ENCODE results near the gene MSH5. TPM values are rescaled to one million over a fixed set of nuclear protein-coding genes. Genes with fewer than 3 reads are reported as not detected.
"Not testable (repeated sequence)": the region's sequence is repeated elsewhere in the genome, so short reads cannot be mapped to it uniquely, and the experiment has no call there.

Gene MSH5
- total RNA-seq, 1 donor = 23.0 TPM

- no peak for DNase-seq (ENCODE audit: low read depth)
- no peak for TF ChIP-seq CTCF (IDR thresholded peaks at IDR 0.05; ENCODE audit: insufficient read depth, low read length)
- peak overlapping the region; percentile 84 for H3K4me3 ChIP-seq (ENCODE audit: low read depth, low read length)
Observed at GRCh38 chr6:31805939-31806469, 66.2 kb downstream of the MSH5 start.

- DNase-seq (ENCODE audit: low read depth) = peak; percentile 97
- no peak for TF ChIP-seq CTCF (IDR thresholded peaks at IDR 0.05; ENCODE audit: insufficient read depth, low read length)
- peak within 1 kb of the TSS; percentile 84 for H3K4me3 ChIP-seq (ENCODE audit: low read depth, low read length)
Observed at GRCh38 chr6:31806470-31807272, 66.9 kb downstream of the MSH5 start, which contains the start of gene LSM2. Gene LSM2, minus strand, starts transcription at chr6:31806966. Its CDS starts 209 bp downstream, at chr6:31806757.

- DNase-seq (ENCODE audit: low read depth); H3K4me3 ChIP-seq (ENCODE audit: low read depth, low read length): not testable (repeated sequence)
Observed at GRCh38 chr6:31808599-31808998, 68.8 kb downstream of the MSH5 start.

- H3K4me3 ChIP-seq (ENCODE audit: low read depth, low read length) = no peak overlapping the region
- no peak for DNase-seq (ENCODE audit: low read depth)
- no peak for TF ChIP-seq CTCF (IDR thresholded peaks at IDR 0.05; ENCODE audit: insufficient read depth, low read length)
Observed at GRCh38 chr6:31811645-31812044, 71.8 kb downstream of the MSH5 start.

Small RNAs within 50 kb of the gene (small RNA-seq; reads per million reads assigned to genes)
- gene LY6G6D (not detected), gene MIR4646 (not detected), gene MSH5-SAPCD1 (not detected), gene RF00019 (not detected), gene RNU6-850P (not detected), gene SAPCD1 (not detected)

Other genes starting within 250 kb of the MSH5 start
- gene MICB, start 241.9 kb upstream of the MSH5 start, total RNA-seq (ENCODE audit: low replicate concordance) = 3.4 and 16.6 TPM in 2 replicates
- gene MCCD1, start 211.0 kb upstream of the MSH5 start, total RNA-seq (ENCODE audit: low replicate concordance) = not detected in 2 replicates
- gene DDX39B, start 198.0 kb upstream of the MSH5 start, total RNA-seq (ENCODE audit: low replicate concordance) = 197 and 290 TPM in 2 replicates
- gene ATP6V1G2, start 193.4 kb upstream of the MSH5 start, total RNA-seq (ENCODE audit: low replicate concordance) = 3.8 and 6.7 TPM in 2 replicates
- 20.0 and 48.7 TPM in 2 replicates for gene NFKBIL1, start 192.4 kb upstream of the MSH5 start, total RNA-seq (ENCODE audit: low replicate concordance)
- gene LTA, start 167.7 kb upstream of the MSH5 start, total RNA-seq (ENCODE audit: low replicate concordance) = not detected in 2 replicates
- gene TNF, start 164.4 kb upstream of the MSH5 start, total RNA-seq (ENCODE audit: low replicate concordance) = not detected in 2 replicates
- not detected in 2 replicates for gene LTB, start 157.6 kb upstream of the MSH5 start, total RNA-seq (ENCODE audit: low replicate concordance)
- not detected in 2 replicates for gene LST1, start 153.7 kb upstream of the MSH5 start, total RNA-seq (ENCODE audit: low replicate concordance)
- gene NCR3, start 147.0 kb upstream of the MSH5 start, total RNA-seq (ENCODE audit: low replicate concordance) = not detected in 2 replicates
- gene AIF1, start 124.8 kb upstream of the MSH5 start, total RNA-seq (ENCODE audit: low replicate concordance) = not detected in 2 replicates
- gene PRRC2A, start 119.3 kb upstream of the MSH5 start, total RNA-seq (ENCODE audit: low replicate concordance) = 24.0 and 68.0 TPM in 2 replicates
- 109 and 161 TPM in 2 replicates for gene BAG6, start 87.3 kb upstream of the MSH5 start, total RNA-seq (ENCODE audit: low replicate concordance)
- 2.0 TPM in 1 of 2 replicates, not detected in the other for gene APOM, start 84.1 kb upstream of the MSH5 start, total RNA-seq (ENCODE audit: low replicate concordance)
- 18.4 and 26.3 TPM in 2 replicates for gene C6orf47, start 79.2 kb upstream of the MSH5 start, total RNA-seq (ENCODE audit: low replicate concordance)
- gene GPANK1, start 75.0 kb upstream of the MSH5 start, total RNA-seq (ENCODE audit: low replicate concordance) = 19.9 and 69.8 TPM in 2 replicates
- gene CSNK2B, start 73.9 kb upstream of the MSH5 start, total RNA-seq (ENCODE audit: low replicate concordance) = 134 and 214 TPM in 2 replicates
- gene LY6G5B, start 70.0 kb upstream of the MSH5 start, total RNA-seq (ENCODE audit: low replicate concordance) = 2.8 and 4.5 TPM in 2 replicates
- 1.1 TPM in 1 of 2 replicates, not detected in the other for gene LY6G5C, start 58.9 kb upstream of the MSH5 start, total RNA-seq (ENCODE audit: low replicate concordance)
- 23.5 and 27.1 TPM in 2 replicates for gene ABHD16A, start 36.7 kb upstream of the MSH5 start, total RNA-seq (ENCODE audit: low replicate concordance)
- not detected in 2 replicates for gene LY6G6F, start 33.1 kb upstream of the MSH5 start, total RNA-seq (ENCODE audit: low replicate concordance)
- not detected in 2 replicates for gene LY6G6D, start 24.7 kb upstream of the MSH5 start, total RNA-seq (ENCODE audit: low replicate concordance)
- gene LY6G6C, start 18.3 kb upstream of the MSH5 start, total RNA-seq (ENCODE audit: low replicate concordance) = not detected in 2 replicates
- gene MPIG6B, start 16.6 kb upstream of the MSH5 start, total RNA-seq (ENCODE audit: low replicate concordance) = not detected in 2 replicates
- gene DDAH2, start 10.7 kb upstream of the MSH5 start, total RNA-seq (ENCODE audit: low replicate concordance) = 70.5 and 223 TPM in 2 replicates
- gene CLIC1, start 3.5 kb upstream of the MSH5 start, total RNA-seq (ENCODE audit: low replicate concordance) = 174 and 576 TPM in 2 replicates
- gene SAPCD1, start 22.7 kb downstream of the MSH5 start, total RNA-seq (ENCODE audit: low replicate concordance) = 0.90 and 6.2 TPM in 2 replicates
- 0.36 and 0.90 TPM in 2 replicates for gene VWA7, start 37.3 kb downstream of the MSH5 start, total RNA-seq (ENCODE audit: low replicate concordance)
- 19.6 and 68.8 TPM in 2 replicates for gene VARS1, start 55.7 kb downstream of the MSH5 start, total RNA-seq (ENCODE audit: low replicate concordance)
- gene LSM2, start 67.0 kb downstream of the MSH5 start, total RNA-seq (ENCODE audit: low replicate concordance) = 49.5 and 88.3 TPM in 2 replicates
- 1.4 and 2.4 TPM in 2 replicates for gene HSPA1L, start 75.3 kb downstream of the MSH5 start, total RNA-seq (ENCODE audit: low replicate concordance)
- gene HSPA1A, start 75.5 kb downstream of the MSH5 start, total RNA-seq (ENCODE audit: low replicate concordance) = 52.8 and 76.9 TPM in 2 replicates
- gene HSPA1B, start 87.7 kb downstream of the MSH5 start, total RNA-seq (ENCODE audit: low replicate concordance) = 62.0 and 112 TPM in 2 replicates
- gene NEU1, start 122.8 kb downstream of the MSH5 start, total RNA-seq (ENCODE audit: low replicate concordance) = 35.8 and 48.2 TPM in 2 replicates
- gene SLC44A4, start 139.0 kb downstream of the MSH5 start, total RNA-seq (ENCODE audit: low replicate concordance) = 0.27 TPM in 1 of 2 replicates, not detected in the other
- gene EHMT2, start 157.7 kb downstream of the MSH5 start, total RNA-seq (ENCODE audit: low replicate concordance) = 37.9 and 62.0 TPM in 2 replicates
- gene ZBTB12, start 162.1 kb downstream of the MSH5 start, total RNA-seq (ENCODE audit: low replicate concordance) = 3.3 and 3.8 TPM in 2 replicates
- 4.4 and 48.2 TPM in 2 replicates for gene C2, start 187.7 kb downstream of the MSH5 start, total RNA-seq (ENCODE audit: low replicate concordance)
- 32.9 and 39.1 TPM in 2 replicates for gene CFB, start 206.1 kb downstream of the MSH5 start, total RNA-seq (ENCODE audit: low replicate concordance)
- gene NELFE, start 219.0 kb downstream of the MSH5 start, total RNA-seq (ENCODE audit: low replicate concordance) = 36.6 and 109 TPM in 2 replicates
- 30.7 and 42.8 TPM in 2 replicates for gene SKIC2, start 219.2 kb downstream of the MSH5 start, total RNA-seq (ENCODE audit: low replicate concordance)
- gene DXO, start 232.1 kb downstream of the MSH5 start, total RNA-seq (ENCODE audit: low replicate concordance) = 15.9 and 28.8 TPM in 2 replicates
- 5.2 and 33.5 TPM in 2 replicates for gene C4A, start 242.1 kb downstream of the MSH5 start, total RNA-seq (ENCODE audit: low replicate concordance)

All from fibroblast of the aortic adventitia (primary cell).